Epithelial cell of proximal tubule (primary cell): Measurements from ENCODE around the gene VSIG8. TPM values are rescaled to one million over a fixed set of nuclear protein-coding genes. Genes with fewer than 3 reads are reported as not detected.

ENCODE experiments used
- DNase-seq: peaks from one replicate; pipeline ENCODE4 v3.0.0-alpha.2; 2011; ENCODE audit warnings: low read depth
- H3K4me3 ChIP-seq: 2 replicates; pipeline ENCODE4 v1.5.1; 2011; ENCODE audit warnings: low read depth, mild to moderate bottlenecking, low read length
- CTCF ChIP-seq: conservative IDR thresholded peaks from 2 replicates; pipeline ENCODE4 v1.5.1; 2012; ENCODE audit warnings: low read depth, mild to moderate bottlenecking, low read length
- total RNA-seq: library from RNA; depleted of rRNA; stranded (reverse); fragments of >200 nt; gene quantifications from 2 replicates; pipeline ENCODE4 v1.2.3, GENCODE V29; 2015

The VSIG8 gene
- total RNA-seq, 1 donor from 2014 or later, result not detected

DNA sequence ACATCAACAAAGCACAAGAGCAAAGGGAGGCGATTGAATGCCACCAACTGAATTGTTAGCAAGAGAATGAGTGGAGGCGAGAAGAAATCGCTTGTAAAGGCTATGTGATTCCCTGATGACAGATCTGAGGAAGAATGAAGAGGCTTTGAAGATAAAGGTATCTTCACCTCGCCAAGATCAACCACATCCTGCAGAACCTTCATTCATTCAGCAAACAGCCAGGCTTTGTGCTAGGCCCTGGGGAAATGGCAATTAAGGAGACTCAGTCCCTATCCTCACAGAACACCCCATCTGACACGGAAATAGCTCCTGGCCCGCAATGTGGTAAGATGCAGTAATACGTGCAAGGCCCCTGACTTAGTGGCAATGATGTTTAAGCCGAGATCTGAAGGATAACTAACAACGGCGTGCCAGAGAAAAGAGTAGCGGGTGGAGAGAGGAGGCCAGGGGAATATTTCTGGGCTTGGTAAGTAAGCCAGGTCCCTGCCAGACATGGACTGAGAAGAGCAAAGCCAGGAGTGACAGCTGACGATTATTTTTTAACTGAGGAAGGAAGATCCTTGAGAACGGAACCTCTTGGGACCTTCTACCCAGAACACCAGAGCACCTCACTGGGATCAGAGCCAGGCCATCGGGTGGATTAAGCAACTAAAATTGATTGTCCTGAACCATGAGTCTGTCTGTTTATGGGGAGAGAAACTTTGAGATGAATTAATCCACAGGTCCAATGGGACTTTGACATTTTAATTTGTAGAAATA is 4.6 kb upstream of the VSIG8 start:
- TF ChIP-seq CTCF, result no peak
- DNase-seq, result no peak
- H3K4me3 ChIP-seq, result no peak overlapping the region

DNA sequence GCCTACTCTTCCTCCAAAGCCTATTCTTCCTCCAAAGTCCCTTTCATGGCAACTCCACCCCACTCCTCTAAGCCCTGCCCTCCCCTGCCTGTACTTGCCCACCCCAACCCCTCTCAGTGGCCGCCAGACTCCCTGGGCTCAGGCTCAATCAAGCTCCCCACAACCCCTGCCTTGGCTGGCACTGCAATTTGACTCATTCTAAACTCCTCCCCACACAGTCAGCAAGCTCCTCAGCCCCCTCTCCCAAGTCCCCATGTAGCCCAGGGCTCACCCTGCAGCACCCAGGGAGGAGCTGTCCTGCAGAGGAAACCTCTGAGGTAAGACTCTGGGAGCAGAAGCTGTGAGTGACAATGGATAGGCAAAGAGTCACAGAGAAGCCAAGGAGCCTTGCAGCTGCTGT is 3.6 kb upstream of the VSIG8 start:
- no peak for DNase-seq
- no peak for TF ChIP-seq CTCF
- H3K4me3 ChIP-seq, result no peak overlapping the region

- no peak for TF ChIP-seq CTCF
- H3K4me3 ChIP-seq, result no peak overlapping the region
- DNase-seq, result no peak
These were observed 1.8 kb upstream of the VSIG8 start for GRCh38 chr1:159864262-159864661.

DNA sequence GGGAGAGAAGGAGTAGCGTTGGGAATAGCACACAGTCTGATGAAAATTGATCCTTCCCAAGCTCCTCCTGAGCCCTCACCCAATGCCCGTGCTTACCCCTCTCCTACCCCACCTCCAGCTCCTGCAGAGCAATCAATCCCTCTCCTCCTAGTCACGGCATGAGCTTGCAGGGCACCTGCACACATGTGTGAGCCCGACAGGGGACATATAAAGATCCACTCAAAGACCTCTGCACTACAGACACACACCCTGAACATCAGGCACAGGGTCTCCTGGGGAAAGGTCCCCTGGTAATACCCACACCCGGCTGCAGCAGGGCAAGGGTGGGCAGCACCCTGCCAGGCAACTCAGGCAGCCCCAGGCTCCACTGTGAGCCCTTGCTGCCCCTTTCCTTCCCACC is 426 bp downstream of the VSIG8 start:
- H3K4me3 ChIP-seq, result no peak overlapping the region

GRCh38 chr1:159861218-159861617 is 1.2 kb downstream of the VSIG8 start:
- H3K4me3 ChIP-seq, result no peak overlapping the region
- no peak for DNase-seq
- no peak for TF ChIP-seq CTCF

More for the DNA sequence above, 426 bp downstream of the VSIG8 start:
- no peak for TF ChIP-seq CTCF
- DNase-seq, result no peak

DNA sequence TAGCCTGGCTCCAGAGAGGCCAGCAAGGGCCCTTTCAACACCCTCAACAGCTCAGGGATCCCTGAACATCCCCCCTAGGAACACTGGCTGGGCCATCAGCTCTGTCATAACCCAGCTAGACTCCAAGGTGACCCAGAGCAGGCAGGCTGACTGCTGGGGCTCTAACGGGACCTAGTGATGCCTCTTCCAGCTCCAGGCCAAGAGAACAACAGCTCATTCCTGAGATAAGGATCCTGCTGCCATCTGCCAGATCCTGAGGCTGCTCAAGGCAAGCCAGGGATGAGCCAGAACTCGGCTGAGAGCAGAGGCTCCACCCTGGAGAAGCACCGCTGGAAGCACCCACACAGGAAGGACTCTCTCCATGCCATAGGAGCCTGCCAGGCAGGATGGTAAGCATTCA is 2.0 kb downstream of the VSIG8 start:
- H3K4me3 ChIP-seq, result no peak overlapping the region
- TF ChIP-seq CTCF, result no peak
- DNase-seq, result no peak

- no peak for TF ChIP-seq CTCF
- DNase-seq, result no peak
- no peak overlapping the region for H3K4me3 ChIP-seq
These were observed 2.6 kb downstream of the VSIG8 start for GRCh38 chr1:159859767-159860322.
